GM12892 (cell line): ENCODE results near the gene CBFA2T2.

ENCODE experiments used
- POLR2A ChIP-seq: IDR thresholded peaks from 2 replicates; pipeline ENCODE4 v1.6.1; 2011; ENCODE audit warnings: low read depth, low read length, control low read depth
- POLR2AphosphoS5 ChIP-seq: IDR thresholded peaks from 2 replicates; pipeline ENCODE4 v1.6.1; 2011; ENCODE audit warnings: low read depth, low read length, control low read depth
- TAF1 ChIP-seq: IDR thresholded peaks from 2 replicates; pipeline ENCODE4 v1.6.1; 2011; ENCODE audit warnings: low read depth, mild to moderate bottlenecking, control low read depth, low read length, borderline replicate concordance

- TF ChIP-seq TAF1 (no peak), POLR2A (no peak), POLR2AphosphoS5 (no peak)
Measured at GRCh38 chr20:33662172-33662571, 172.3 kb downstream of the CBFA2T2 start, which contains the start of gene C20orf144.
